Measurements from ENCODE around the gene GLDC.

- TF ChIP-seq POLR2A (IDR thresholded peaks at IDR 0.05) (no peak), CTCF (IDR thresholded peaks at IDR 0.05) (no peak)
These were observed 31.0 kb downstream of the GLDC start for GRCh38 chr9:6614489-6614888.
